ENCODE results near the gene PIGT.

The PIGT gene

GRCh38 chr20:45408646-45409213 is 7.2 kb upstream of the PIGT start:
- Mint-ChIP-seq H3K9me3 (no peaks in the 10 kb centered on the region), H3K4me3 (no peak overlapping the region), H3K27me3 (peaks cover 3% of the 10 kb centered on the region), H3K27ac (no peak overlapping the region), H3K4me1 (ENCODE audit: low read depth) (peaks cover 29% of the 10 kb centered on the region), H3K36me3 (ENCODE audit: low read depth) (peaks cover 22% of the 10 kb centered on the region)
- DNase-seq: no peak

GRCh38 chr20:45409521-45410272 is 6.2 kb upstream of the PIGT start:
- no peak for DNase-seq
- Mint-ChIP-seq H3K36me3 (ENCODE audit: low read depth) (peaks cover 22% of the 10 kb centered on the region), H3K4me3 (no peak overlapping the region)

GRCh38 chr20:45410887-45411286 is 5.1 kb upstream of the PIGT start:
- no peak for DNase-seq
- Mint-ChIP-seq H3K4me3 (no peak overlapping the region), H3K36me3 (ENCODE audit: low read depth) (peaks cover 24% of the 10 kb centered on the region), H3K27me3 (no peaks in the 10 kb centered on the region), H3K4me1 (ENCODE audit: low read depth) (peaks cover 37% of the 10 kb centered on the region), H3K9me3 (no peaks in the 10 kb centered on the region), H3K27ac (no peak overlapping the region)

More at GRCh38 chr20:45409521-45410272, 6.2 kb upstream of the PIGT start:
- Mint-ChIP-seq H3K27ac (no peak overlapping the region), H3K4me1 (ENCODE audit: low read depth) (peaks cover 33% of the 10 kb centered on the region), H3K9me3 (no peaks in the 10 kb centered on the region), H3K27me3 (peaks cover 2% of the 10 kb centered on the region)

- H3K27me3 Mint-ChIP-seq: no peaks in the 10 kb centered on the region
- peaks cover 35% of the 10 kb centered on the region for H3K36me3 Mint-ChIP-seq (ENCODE audit: low read depth)
- H3K27ac Mint-ChIP-seq: no peak overlapping the region
- no peak overlapping the region for H3K4me3 Mint-ChIP-seq
- H3K4me1 Mint-ChIP-seq (ENCODE audit: low read depth): peaks cover 41% of the 10 kb centered on the region
- DNase-seq: no peak
- H3K9me3 Mint-ChIP-seq: no peaks in the 10 kb centered on the region
Measured at GRCh38 chr20:45412653-45413052, 3.3 kb upstream of the PIGT start.

- Mint-ChIP-seq H3K9me3 (no peaks in the 10 kb centered on the region), H3K4me1 (ENCODE audit: low read depth) (peaks cover 42% of the 10 kb centered on the region), H3K4me3 (no peak overlapping the region), H3K27me3 (no peaks in the 10 kb centered on the region), H3K36me3 (ENCODE audit: low read depth) (peaks cover 44% of the 10 kb centered on the region), H3K27ac (no peak overlapping the region)
- DNase-seq: no peak
Measured at GRCh38 chr20:45413479-45413878, 2.5 kb upstream of the PIGT start.

GRCh38 chr20:45416917-45417316 is 976 bp downstream of the PIGT start:
- peak overlapping the region; percentile 98 for H3K27ac Mint-ChIP-seq
- no peaks in the 10 kb centered on the region for H3K9me3 Mint-ChIP-seq
- peaks cover 54% of the 10 kb centered on the region for H3K4me1 Mint-ChIP-seq (ENCODE audit: low read depth)
- H3K27me3 Mint-ChIP-seq: no peaks in the 10 kb centered on the region
- DNase-seq: no peak
- H3K36me3 Mint-ChIP-seq (ENCODE audit: low read depth): peaks cover 54% of the 10 kb centered on the region
- peak overlapping the region; percentile 96 for H3K4me3 Mint-ChIP-seq

- peaks cover 77% of the 10 kb centered on the region for H3K36me3 Mint-ChIP-seq (ENCODE audit: low read depth)
- DNase-seq: no peak
Measured at GRCh38 chr20:45419188-45420091, 3.5 kb downstream of the PIGT start.

GRCh38 chr20:45420125-45420524 is 4.2 kb downstream of the PIGT start:
- Mint-ChIP-seq H3K4me1 (ENCODE audit: low read depth) (peaks cover 43% of the 10 kb centered on the region), H3K27me3 (no peaks in the 10 kb centered on the region), H3K36me3 (ENCODE audit: low read depth) (peaks cover 82% of the 10 kb centered on the region), H3K27ac (peak overlapping the region; percentile 90), H3K9me3 (no peaks in the 10 kb centered on the region), H3K4me3 (no peak overlapping the region)
- DNase-seq: no peak

More at GRCh38 chr20:45419188-45420091, 3.5 kb downstream of the PIGT start:
- Mint-ChIP-seq H3K27ac (peak overlapping the region; percentile 90), H3K4me3 (peak overlapping the region; percentile 34), H3K4me1 (ENCODE audit: low read depth) (peaks cover 49% of the 10 kb centered on the region), H3K9me3 (no peaks in the 10 kb centered on the region), H3K27me3 (no peaks in the 10 kb centered on the region)

GRCh38 chr20:45423700-45424099 is 7.8 kb downstream of the PIGT start:
- DNase-seq: no peak
- Mint-ChIP-seq H3K9me3 (no peaks in the 10 kb centered on the region), H3K36me3 (ENCODE audit: low read depth) (peaks cover 88% of the 10 kb centered on the region), H3K27me3 (no peaks in the 10 kb centered on the region), H3K4me1 (ENCODE audit: low read depth) (peaks cover 14% of the 10 kb centered on the region), H3K27ac (peak overlapping the region; percentile 75), H3K4me3 (no peak overlapping the region)

GRCh38 chr20:45425561-45425960 is 9.6 kb downstream of the PIGT start:
- Mint-ChIP-seq H3K27ac (no peak overlapping the region), H3K4me3 (no peak overlapping the region), H3K36me3 (ENCODE audit: low read depth) (peaks cover 76% of the 10 kb centered on the region), H3K4me1 (ENCODE audit: low read depth) (no peaks in the 10 kb centered on the region), H3K9me3 (no peaks in the 10 kb centered on the region), H3K27me3 (no peaks in the 10 kb centered on the region)
- no peak for DNase-seq

GRCh38 chr20:45426320-45427016 is 10.5 kb downstream of the PIGT start:
- no peaks in the 10 kb centered on the region for H3K9me3 Mint-ChIP-seq
- H3K27me3 Mint-ChIP-seq: no peaks in the 10 kb centered on the region
- no peaks in the 10 kb centered on the region for H3K4me1 Mint-ChIP-seq (ENCODE audit: low read depth)
- H3K27ac Mint-ChIP-seq: peak overlapping the region; percentile 26
- H3K4me3 Mint-ChIP-seq: no peak overlapping the region
- DNase-seq: no peak
- peaks cover 72% of the 10 kb centered on the region for H3K36me3 Mint-ChIP-seq (ENCODE audit: low read depth)

GRCh38 chr20:45427236-45428149 is 11.6 kb downstream of the PIGT start:
- H3K27me3 Mint-ChIP-seq: no peaks in the 10 kb centered on the region
- H3K36me3 Mint-ChIP-seq (ENCODE audit: low read depth): peaks cover 73% of the 10 kb centered on the region
- no peak for DNase-seq
- H3K4me3 Mint-ChIP-seq: no peak overlapping the region
- H3K27ac Mint-ChIP-seq: peak overlapping the region; percentile 2
- H3K9me3 Mint-ChIP-seq: no peaks in the 10 kb centered on the region
- peaks cover 6% of the 10 kb centered on the region for H3K4me1 Mint-ChIP-seq (ENCODE audit: low read depth)

GRCh38 chr20:45429618-45430017 is 13.7 kb downstream of the PIGT start:
- Mint-ChIP-seq H3K36me3 (ENCODE audit: low read depth) (peaks cover 71% of the 10 kb centered on the region), H3K4me1 (ENCODE audit: low read depth) (peaks cover 11% of the 10 kb centered on the region), H3K9me3 (no peaks in the 10 kb centered on the region), H3K27me3 (no peaks in the 10 kb centered on the region), H3K27ac (no peak overlapping the region), H3K4me3 (no peak overlapping the region)
- DNase-seq: no peak
